ENCODE measurements around the gene MREG.
A peak's percentile ranks its signal among the peaks of the same experiment; 100 is the strongest.

The MREG gene

DNA sequence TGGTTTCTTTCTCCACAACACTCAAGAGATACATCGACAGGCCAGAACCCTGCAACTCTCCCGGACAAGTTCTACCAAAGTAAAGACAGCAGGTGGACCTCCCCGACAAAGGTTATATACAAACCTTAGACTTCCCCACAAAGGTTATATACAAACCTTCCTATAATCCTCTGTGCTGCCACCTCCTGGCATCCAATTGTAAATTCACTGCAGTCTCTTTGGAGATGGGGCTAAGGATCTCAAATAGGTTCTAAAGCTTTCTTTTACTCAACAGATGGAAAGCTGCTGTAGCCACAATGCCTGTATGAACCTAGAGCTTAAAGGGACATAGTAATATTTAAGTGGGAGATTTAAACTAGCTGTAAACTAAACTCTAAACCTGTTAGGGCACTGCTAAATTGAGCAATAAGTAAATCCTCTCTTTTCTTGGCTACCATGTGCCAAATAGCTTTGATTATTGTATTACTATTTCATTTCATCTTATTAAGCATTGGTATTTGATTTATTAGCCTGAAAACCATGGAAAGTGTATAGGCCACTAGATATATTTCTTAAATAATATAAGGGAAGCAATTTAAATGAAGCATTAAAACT, 9.8 kb upstream of the MREG start:
- TF ChIP-seq, protein P1, sequence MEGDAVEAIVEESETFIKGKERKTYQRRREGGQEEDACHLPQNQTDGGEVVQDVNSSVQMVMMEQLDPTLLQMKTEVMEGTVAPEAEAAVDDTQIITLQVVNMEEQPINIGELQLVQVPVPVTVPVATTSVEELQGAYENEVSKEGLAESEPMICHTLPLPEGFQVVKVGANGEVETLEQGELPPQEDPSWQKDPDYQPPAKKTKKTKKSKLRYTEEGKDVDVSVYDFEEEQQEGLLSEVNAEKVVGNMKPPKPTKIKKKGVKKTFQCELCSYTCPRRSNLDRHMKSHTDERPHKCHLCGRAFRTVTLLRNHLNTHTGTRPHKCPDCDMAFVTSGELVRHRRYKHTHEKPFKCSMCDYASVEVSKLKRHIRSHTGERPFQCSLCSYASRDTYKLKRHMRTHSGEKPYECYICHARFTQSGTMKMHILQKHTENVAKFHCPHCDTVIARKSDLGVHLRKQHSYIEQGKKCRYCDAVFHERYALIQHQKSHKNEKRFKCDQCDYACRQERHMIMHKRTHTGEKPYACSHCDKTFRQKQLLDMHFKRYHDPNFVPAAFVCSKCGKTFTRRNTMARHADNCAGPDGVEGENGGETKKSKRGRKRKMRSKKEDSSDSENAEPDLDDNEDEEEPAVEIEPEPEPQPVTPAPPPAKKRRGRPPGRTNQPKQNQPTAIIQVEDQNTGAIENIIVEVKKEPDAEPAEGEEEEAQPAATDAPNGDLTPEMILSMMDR (IDR thresholded peaks at IDR 0.05; ENCODE audit: low read depth, low read length), result peak; percentile 63
- no peak overlapping the region for H3K4me3 ChIP-seq (ENCODE audit: low read depth, low read length)

DNA sequence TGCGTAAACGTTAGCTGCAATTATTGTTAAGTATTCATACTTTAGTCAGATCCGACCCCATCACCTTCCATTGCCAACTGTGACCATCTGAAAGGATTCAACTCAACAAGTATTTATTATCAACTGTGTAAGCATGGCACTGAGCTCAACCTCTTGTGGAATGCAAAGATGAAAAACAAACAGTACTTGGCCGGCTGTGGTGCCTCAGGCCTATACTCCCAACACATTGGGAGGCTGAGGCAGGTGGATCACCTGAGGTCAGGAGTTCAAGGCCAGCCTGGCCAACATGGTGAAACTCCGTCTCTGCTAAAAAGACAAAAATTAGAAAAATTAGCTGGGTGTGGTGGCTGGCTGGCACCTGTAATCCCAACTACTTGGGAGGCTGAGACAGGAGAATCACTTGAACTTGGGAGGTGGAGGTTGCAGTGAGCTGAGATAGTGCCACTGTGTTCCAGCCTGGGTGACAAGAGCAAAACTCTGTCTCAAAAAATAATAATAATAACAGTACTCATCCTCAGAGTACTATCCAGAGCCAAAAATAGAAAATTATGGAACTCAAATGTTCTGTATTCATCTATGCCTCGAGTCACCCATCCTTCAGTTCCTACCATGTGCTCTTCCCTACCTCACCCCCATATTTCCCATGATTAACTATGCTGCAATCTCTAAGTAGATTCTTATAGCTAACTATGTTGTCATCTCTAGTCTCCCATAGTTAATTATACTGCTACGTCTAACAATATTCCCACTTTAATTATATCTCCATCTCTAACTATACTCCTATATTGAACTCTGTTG, 8.6 kb upstream of the MREG start:
- no peak overlapping the region for H3K4me3 ChIP-seq (ENCODE audit: low read depth, low read length)
- TF ChIP-seq, protein P1 (IDR thresholded peaks at IDR 0.05; ENCODE audit: low read depth, low read length), result no peak

DNA sequence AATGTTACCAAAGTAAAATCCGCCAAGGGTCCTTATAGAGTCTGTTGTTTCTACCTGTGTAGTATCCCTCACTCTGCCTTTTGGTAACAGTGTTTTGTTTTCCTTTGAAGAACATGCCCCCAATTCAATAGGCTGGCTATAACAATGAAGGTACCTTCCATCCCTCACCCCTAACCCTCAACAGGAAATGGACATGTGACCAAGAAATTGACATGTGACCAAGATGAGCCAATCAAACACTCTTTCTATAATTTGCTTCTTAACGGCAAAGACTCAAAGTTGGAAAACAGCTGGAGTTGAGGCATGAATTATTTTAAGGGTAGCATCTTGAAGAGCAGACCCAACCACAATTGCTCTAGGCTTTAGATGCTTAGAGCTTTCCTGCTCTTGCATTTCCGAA, 5.4 kb upstream of the MREG start:
- TF ChIP-seq, protein P1 (IDR thresholded peaks at IDR 0.05; ENCODE audit: low read depth, low read length), result no peak

DNA sequence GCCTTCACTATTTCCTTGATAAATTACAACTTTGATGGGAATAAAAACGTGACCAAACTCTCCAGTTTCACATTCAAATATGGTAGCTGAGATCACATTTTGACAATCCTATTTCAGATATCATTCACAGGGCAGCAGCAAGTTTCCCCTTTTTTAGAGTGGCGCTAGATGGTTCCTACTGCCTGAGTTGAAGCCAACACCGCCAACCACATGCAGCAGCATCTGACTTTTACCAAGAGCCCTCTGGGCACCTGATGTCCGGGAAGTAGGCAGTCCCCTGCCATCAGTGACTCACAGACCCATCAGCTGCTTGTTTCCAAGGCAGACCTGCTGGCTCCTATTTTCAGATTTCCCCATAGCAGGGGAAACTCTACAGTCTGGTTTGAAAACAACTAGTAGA, 4.0 kb upstream of the MREG start:
- H3K4me3 ChIP-seq (ENCODE audit: low read depth, low read length), result no peak overlapping the region
- TF ChIP-seq, protein P1 (IDR thresholded peaks at IDR 0.05; ENCODE audit: low read depth, low read length), result no peak

More for the DNA sequence above, 5.4 kb upstream of the MREG start:
- no peak overlapping the region for H3K4me3 ChIP-seq (ENCODE audit: low read depth, low read length)

DNA sequence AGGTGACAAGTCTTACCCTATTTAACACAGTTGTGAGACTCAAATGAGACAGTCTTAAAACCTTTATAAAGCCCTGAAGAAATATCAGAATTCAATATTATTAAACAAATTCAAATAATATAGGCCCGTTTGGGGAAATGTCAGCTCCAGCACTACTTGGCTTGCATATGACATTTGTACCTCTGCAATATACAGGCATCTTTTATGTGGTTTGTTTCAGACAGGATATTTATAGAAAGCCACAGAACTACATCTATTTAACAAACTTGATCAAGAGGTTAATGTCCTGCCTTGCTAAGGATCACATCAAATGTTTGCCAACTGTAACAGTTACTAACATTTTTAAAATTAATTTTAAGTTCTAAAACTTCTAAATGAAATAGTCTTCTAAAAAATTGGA, 3.2 kb upstream of the MREG start:
- no peak overlapping the region for H3K4me3 ChIP-seq (ENCODE audit: low read depth, low read length)
- TF ChIP-seq, protein P1 (IDR thresholded peaks at IDR 0.05; ENCODE audit: low read depth, low read length), result no peak

DNA sequence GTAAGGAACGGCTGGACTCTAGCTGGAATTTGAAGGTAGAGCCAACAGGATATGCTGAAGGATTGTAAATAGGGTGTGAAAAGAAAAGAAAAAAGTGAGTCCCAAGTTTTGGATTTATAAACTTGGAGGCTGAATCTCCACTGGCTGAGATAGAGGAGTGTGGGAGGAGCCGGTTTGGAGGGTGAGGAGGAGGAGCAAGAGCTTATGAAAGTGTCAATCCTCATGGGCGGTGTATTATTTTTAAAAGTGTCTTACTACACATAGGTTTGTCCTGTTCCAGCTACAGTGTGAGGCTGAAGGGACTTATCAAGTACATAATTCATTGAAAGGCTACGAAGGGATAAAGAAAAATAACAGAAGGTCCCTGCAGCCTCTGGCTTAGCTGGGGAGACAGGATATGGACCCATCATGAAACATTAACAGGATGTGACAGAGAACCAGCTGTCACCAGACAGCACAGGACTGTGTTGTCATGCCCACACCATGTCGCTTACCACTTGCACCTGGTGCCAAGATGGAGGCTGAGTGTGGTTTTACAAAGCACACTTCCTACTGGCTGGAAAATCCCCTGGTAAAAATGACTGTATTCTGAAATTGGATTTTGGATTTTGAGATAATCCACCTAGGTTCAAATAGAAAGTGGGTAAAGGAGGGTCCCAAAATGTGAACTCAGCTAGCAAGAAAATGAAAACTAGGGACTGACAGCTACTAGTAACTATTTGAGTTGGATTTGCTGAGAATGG, 2.5 kb upstream of the MREG start:
- TF ChIP-seq, protein P1 (IDR thresholded peaks at IDR 0.05; ENCODE audit: low read depth, low read length), result no peak
- H3K4me3 ChIP-seq (ENCODE audit: low read depth, low read length), result no peak overlapping the region

DNA sequence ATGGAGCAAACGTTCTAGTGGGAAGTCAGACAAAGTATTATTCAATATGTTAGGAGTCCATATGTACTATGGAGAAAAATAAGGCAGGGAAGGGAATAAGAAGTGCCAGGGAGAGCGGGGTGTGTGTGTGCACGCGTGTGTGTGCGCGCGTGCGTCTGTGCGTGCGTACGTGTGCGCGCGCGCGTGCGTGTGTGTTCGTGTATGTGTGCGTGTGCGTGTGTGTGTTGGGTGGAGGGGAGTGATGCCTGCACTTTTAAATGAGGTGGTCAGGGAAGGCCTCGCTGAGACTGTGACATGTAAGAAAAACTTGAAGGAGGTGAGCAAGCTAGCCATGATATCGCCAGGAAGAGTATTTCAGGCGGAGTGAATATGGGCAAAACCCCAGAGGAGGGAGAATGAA, 1.6 kb upstream of the MREG start:
- H3K4me3 ChIP-seq (ENCODE audit: low read depth, low read length), result no peak overlapping the region
- TF ChIP-seq, protein P1 (IDR thresholded peaks at IDR 0.05; ENCODE audit: low read depth, low read length), result no peak

All from WI38 (cell line).